Mesendoderm (in vitro differentiated cells): ENCODE measurements around the gene IFNGR1.

ENCODE experiments used
- DNase-seq: peaks from one replicate; pipeline ENCODE4 v3.0.0; 2013
- H2AK5ac ChIP-seq: 2 replicates; pipeline ENCODE4 v1.6.1; 2013; ENCODE audit warnings: low read length, inconsistent platforms
- H2BK120ac ChIP-seq: 2 replicates; pipeline ENCODE4 v1.6.1; 2013; ENCODE audit warnings: low read depth, mild to moderate bottlenecking, low read length, moderate library complexity, mixed read lengths
- H2BK15ac ChIP-seq: replicated peaks from 2 replicates; pipeline ENCODE4 v1.6.1; 2013; ENCODE audit warnings: low read depth, mild to moderate bottlenecking, moderate library complexity
- H2BK5ac ChIP-seq: 2 replicates; pipeline ENCODE4 v1.6.1; 2013; ENCODE audit warnings: low read length, inconsistent platforms
- H3K18ac ChIP-seq: 2 replicates; pipeline ENCODE4 v1.6.1; 2013; ENCODE audit warnings: mild to moderate bottlenecking, low read length, mixed read lengths
- H3K23ac ChIP-seq: one replicate; pipeline ENCODE4 v1.6.1; 2013; ENCODE audit warnings: low read length
- H3K27ac ChIP-seq: 2 replicates; pipeline ENCODE4 v1.5.1; 2013; ENCODE audit warnings: low read depth, mild to moderate bottlenecking, inconsistent platforms, low read length, moderate library complexity
- H3K27me3 ChIP-seq: 2 replicates; pipeline ENCODE4 v1.6.1; 2013; ENCODE audit warnings: low read length, control low read depth, mild to moderate bottlenecking, inconsistent platforms; ENCODE audit not compliant: insufficient read depth, poor library complexity
- H3K36me3 ChIP-seq: 2 replicates; pipeline ENCODE4 v1.6.1; 2013; ENCODE audit warnings: low read length, inconsistent platforms; ENCODE audit not compliant: control insufficient read depth, insufficient read depth
- H3K4ac ChIP-seq: one replicate; pipeline ENCODE4 v1.6.1; 2013; ENCODE audit warnings: low read depth, mild to moderate bottlenecking, low read length, moderate library complexity
- H3K4me1 ChIP-seq: 2 replicates; pipeline ENCODE4 v1.6.1; 2013; ENCODE audit warnings: low read depth, low read length, inconsistent platforms; ENCODE audit not compliant: control insufficient read depth
- H3K4me2 ChIP-seq: 2 replicates; pipeline ENCODE4 v1.6.1; 2013; ENCODE audit warnings: low read length
- H3K4me3 ChIP-seq: 2 replicates; pipeline ENCODE4 v1.5.1; 2013; ENCODE audit warnings: mild to moderate bottlenecking, low read length
- H3K56ac ChIP-seq: one replicate; pipeline ENCODE4 v1.6.1; 2013; ENCODE audit warnings: low read length
- H3K79me1 ChIP-seq: 2 replicates; pipeline ENCODE4 v1.6.1; 2013; ENCODE audit warnings: low read length, inconsistent platforms
- H3K79me2 ChIP-seq: 2 replicates; pipeline ENCODE4 v1.6.1; 2013; ENCODE audit warnings: mild to moderate bottlenecking, low read length; ENCODE audit not compliant: control insufficient read depth, insufficient read depth
- H3K9ac ChIP-seq: 2 replicates; pipeline ENCODE4 v1.6.1; 2013; ENCODE audit warnings: low read length, inconsistent platforms
- H4K5ac ChIP-seq: one replicate; pipeline ENCODE4 v1.6.1; 2013; ENCODE audit warnings: low read length
- H4K8ac ChIP-seq: one replicate; pipeline ENCODE4 v1.6.1; 2013; ENCODE audit warnings: low read depth, mild to moderate bottlenecking, control low read depth, low read length, moderate library complexity
- WGBS: extraction: QIAGEN DNeasy Blood & Tissue Kit; methylation state at CpG from one replicate; pipeline ENCODE4 v1.1.7; 2013; ENCODE audit warnings: low lambda C conversion rate, missing lambda C conversion rate; ENCODE audit not compliant: insufficient coverage; ENCODE audit errors: extremely low coverage; 5-methylcytosine and 5-hydroxymethylcytosine counted together

IFNGR1 gene

DNA sequence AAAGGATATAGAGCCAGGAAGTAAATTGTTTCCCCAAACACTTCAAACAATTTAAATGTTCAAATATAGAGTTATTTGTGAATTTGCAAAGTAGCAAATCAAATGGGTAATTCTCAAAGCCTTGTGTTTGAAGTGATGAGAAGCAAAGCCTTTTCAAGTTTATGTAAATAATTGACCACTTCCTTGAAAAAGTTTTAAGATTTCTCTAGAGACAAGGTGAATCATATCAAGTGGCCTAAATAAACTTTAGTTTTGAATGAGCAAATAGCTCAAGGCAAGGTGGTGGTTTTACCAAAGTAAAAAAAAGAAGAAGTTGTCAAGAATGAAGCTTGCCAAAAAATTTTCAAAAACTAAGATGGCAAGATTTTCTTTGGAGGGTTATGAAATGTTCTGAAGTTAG lies 42.6 kb upstream of the IFNGR1 start:
- Histone ChIP-seq H4K5ac (no peak overlapping the region), H3K4me1 (no peaks in the 10 kb centered on the region), H3K4ac (no peak overlapping the region), H3K18ac (no peak overlapping the region), H3K23ac (no peak overlapping the region), H3K4me2 (no peak overlapping the region), H4K8ac (no peak overlapping the region), H3K27ac (no peak overlapping the region), H3K4me3 (no peak overlapping the region), H3K56ac (no peak overlapping the region), H2BK120ac (no peak overlapping the region), H3K79me2 (no peaks in the 10 kb centered on the region), H2BK15ac (no peak overlapping the region), H2BK5ac (no peak overlapping the region), H3K79me1 (no peaks in the 10 kb centered on the region), H2AK5ac (no peak overlapping the region), H3K9ac (no peak overlapping the region), H3K27me3 (no peaks in the 10 kb centered on the region), H3K36me3 (no peaks in the 10 kb centered on the region)
- no peak for DNase-seq

DNA sequence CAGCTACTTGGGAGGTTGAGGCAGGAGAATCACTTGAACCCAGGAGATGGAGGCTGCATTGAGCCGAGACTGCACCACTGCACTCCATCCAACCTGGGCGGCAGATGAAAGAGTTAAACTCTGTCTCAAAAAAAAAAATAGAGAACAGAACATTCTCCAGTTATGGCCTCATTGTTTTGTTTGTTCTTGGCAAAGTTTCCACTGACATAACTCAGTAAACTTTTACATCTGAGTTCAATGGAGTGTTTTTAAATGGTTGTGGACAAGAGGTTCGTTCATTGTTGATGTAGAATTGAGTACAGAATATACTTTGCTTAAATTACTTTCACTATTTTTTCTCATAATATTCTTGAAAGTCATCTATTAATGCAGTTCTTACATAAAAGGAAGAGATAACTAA lies 42.2 kb upstream of the IFNGR1 start:
- Histone ChIP-seq H3K27me3 (no peaks in the 10 kb centered on the region), H3K23ac (no peak overlapping the region), H3K79me2 (no peaks in the 10 kb centered on the region), H3K27ac (no peak overlapping the region), H2AK5ac (no peak overlapping the region), H3K18ac (no peak overlapping the region), H3K79me1 (no peaks in the 10 kb centered on the region), H2BK15ac (no peak overlapping the region), H3K4me3 (no peak overlapping the region), H3K9ac (no peak overlapping the region), H2BK5ac (no peak overlapping the region), H3K4me2 (no peak overlapping the region), H3K4ac (no peak overlapping the region), H2BK120ac (no peak overlapping the region), H3K4me1 (no peaks in the 10 kb centered on the region), H4K5ac (no peak overlapping the region), H3K36me3 (no peaks in the 10 kb centered on the region), H4K8ac (no peak overlapping the region), H3K56ac (no peak overlapping the region)
- no CpG with 5 or more reads among the region's 3 CpGs for WGBS
- DNase-seq = no peak

DNA sequence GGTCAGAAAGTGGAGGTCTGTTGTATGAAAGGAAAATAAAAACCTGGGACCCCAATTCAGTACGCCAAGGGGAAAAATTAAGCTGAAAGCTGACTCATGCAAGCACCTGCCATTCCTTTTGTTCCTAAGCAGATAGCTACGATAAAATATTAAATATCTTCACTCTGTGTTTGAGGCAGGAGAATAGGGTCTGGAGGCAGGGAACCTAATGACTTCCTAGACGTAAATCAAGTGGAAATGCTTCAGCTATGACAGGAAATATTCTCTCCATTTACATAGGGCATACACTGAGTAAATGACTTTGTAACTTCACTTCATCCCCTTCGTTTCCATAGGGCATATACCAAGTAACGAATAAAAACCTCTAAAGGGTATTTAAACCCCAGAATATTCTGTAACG lies 41.0 kb upstream of the IFNGR1 start:
- Histone ChIP-seq H3K79me1 (no peaks in the 10 kb centered on the region), H2BK5ac (no peak overlapping the region), H3K4me1 (no peaks in the 10 kb centered on the region), H3K4me3 (no peak overlapping the region), H3K27me3 (no peaks in the 10 kb centered on the region), H2BK120ac (no peak overlapping the region), H3K36me3 (no peaks in the 10 kb centered on the region), H4K8ac (no peak overlapping the region), H2BK15ac (no peak overlapping the region), H3K27ac (no peak overlapping the region), H3K9ac (no peak overlapping the region), H3K4me2 (no peak overlapping the region), H4K5ac (no peak overlapping the region), H2AK5ac (no peak overlapping the region), H3K18ac (no peak overlapping the region), H3K79me2 (no peaks in the 10 kb centered on the region), H3K23ac (no peak overlapping the region), H3K4ac (no peak overlapping the region), H3K56ac (no peak overlapping the region)
- no CpG with 5 or more reads among the region's 6 CpGs for WGBS
- no peak for DNase-seq

DNA sequence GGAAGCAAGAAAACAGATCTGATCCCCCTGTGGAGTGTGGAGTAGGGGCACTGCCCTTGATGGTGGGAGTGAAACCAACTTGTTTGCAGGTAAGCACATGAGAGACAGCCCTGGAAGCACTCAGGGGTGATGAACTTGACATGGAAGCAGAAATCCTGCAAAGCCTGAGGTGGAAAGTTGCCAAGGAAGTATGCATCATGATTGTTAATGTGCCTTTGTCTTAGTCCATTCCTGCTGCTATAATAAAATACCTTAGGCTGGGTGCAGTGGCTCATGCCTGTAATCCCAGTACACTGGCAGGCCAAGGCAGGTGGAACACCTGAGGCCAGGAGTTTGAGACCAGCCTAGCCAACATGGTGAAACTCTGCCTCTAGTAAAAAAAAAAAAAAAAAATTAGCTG lies 40.2 kb upstream of the IFNGR1 start:
- Histone ChIP-seq H3K4ac (no peak overlapping the region), H4K8ac (no peak overlapping the region), H2BK15ac (no peak overlapping the region), H3K56ac (no peak overlapping the region), H3K36me3 (no peaks in the 10 kb centered on the region), H3K27ac (no peak overlapping the region), H3K9ac (no peak overlapping the region), H3K79me1 (no peaks in the 10 kb centered on the region), H3K23ac (no peak overlapping the region), H3K18ac (no peak overlapping the region), H3K27me3 (no peaks in the 10 kb centered on the region), H4K5ac (no peak overlapping the region), H3K79me2 (no peaks in the 10 kb centered on the region), H3K4me3 (no peak overlapping the region), H2BK5ac (no peak overlapping the region), H2BK120ac (no peak overlapping the region), H3K4me1 (no peaks in the 10 kb centered on the region), H2AK5ac (no peak overlapping the region), H3K4me2 (no peak overlapping the region)
- DNase-seq = no peak

DNA sequence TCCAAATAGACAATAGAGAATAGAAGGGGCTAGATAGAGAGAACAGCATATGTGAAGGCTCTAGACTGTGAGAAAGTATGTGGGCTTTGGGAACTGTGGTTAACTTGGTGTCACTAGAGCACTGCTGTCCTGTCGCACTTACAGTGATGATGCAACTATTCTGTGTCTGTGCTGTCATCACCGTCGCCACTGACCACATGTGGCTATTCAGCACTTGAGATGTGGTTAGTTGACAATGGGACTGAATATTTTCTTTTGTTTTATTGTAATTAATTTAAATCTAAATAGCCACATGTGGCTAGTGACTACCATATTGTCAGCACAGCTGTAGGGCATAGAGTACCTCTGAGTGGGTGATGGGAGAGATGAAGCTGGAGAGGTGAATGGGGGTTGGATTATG lies 39.0 kb upstream of the IFNGR1 start:
- Histone ChIP-seq H3K79me1 (no peaks in the 10 kb centered on the region), H3K27me3 (no peaks in the 10 kb centered on the region), H3K4me3 (no peak overlapping the region), H3K23ac (no peak overlapping the region), H3K79me2 (no peaks in the 10 kb centered on the region), H2BK15ac (no peak overlapping the region), H3K4me1 (no peaks in the 10 kb centered on the region), H3K36me3 (no peaks in the 10 kb centered on the region), H4K5ac (no peak overlapping the region), H3K27ac (no peak overlapping the region), H4K8ac (no peak overlapping the region), H3K4me2 (no peak overlapping the region), H2BK120ac (no peak overlapping the region), H2AK5ac (no peak overlapping the region), H3K18ac (no peak overlapping the region), H3K4ac (no peak overlapping the region), H3K56ac (no peak overlapping the region), H3K9ac (no peak overlapping the region), H2BK5ac (no peak overlapping the region)
- no CpG with 5 or more reads among the region's 3 CpGs for WGBS
- DNase-seq = no peak

DNA sequence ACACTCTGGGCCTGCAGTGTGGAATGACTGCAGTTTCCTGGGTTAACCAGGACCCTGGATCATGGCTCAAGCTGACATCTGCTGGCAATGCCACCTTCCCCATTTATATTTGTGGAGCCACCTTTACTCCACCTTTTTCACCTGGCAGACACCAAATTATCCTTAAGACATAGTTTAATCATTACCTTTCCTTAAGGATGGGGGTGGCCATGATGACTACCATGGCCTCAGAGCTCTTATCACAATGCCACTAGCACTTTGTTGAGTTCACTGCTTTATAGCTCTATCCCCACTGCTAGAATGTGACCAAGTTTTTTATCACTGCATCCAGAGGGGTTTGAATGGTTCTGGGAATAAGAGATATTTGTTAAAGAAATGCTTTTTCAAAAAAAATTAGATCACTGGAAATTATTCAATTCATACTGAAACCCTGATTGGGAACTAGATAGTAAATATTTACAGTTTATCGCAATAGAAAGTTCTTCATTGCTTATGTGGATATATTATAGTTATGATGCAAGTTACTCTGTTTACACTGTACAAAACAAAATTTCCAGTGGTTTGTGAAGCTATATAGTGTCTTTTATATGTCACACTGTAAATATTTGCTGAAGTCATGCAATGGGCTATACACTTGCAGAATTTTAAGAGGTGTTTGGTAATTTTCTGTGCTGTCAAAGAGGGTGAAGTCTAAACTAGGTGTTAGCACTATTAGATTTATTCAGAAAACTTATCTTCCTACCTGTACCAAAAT lies 37.3 kb upstream of the IFNGR1 start:
- H2BK120ac ChIP-seq = no peak overlapping the region
- H3K4me3 ChIP-seq = no peak overlapping the region
- no peaks in the 10 kb centered on the region for H3K4me1 ChIP-seq
- WGBS = no CpG with 5 or more reads among the region's 1 CpG
- no peak overlapping the region for H4K8ac ChIP-seq
- no peaks in the 10 kb centered on the region for H3K36me3 ChIP-seq
- H3K79me2 ChIP-seq = no peaks in the 10 kb centered on the region
- no peak overlapping the region for H2AK5ac ChIP-seq
- H3K79me1 ChIP-seq = no peaks in the 10 kb centered on the region
- no peak overlapping the region for H3K9ac ChIP-seq
- H4K5ac ChIP-seq = no peak overlapping the region
- H3K4ac ChIP-seq = no peak overlapping the region
- no peak overlapping the region for H2BK15ac ChIP-seq
- H3K27me3 ChIP-seq = no peaks in the 10 kb centered on the region
- no peak overlapping the region for H3K18ac ChIP-seq
- H3K27ac ChIP-seq = no peak overlapping the region
- no peak overlapping the region for H3K4me2 ChIP-seq
- no peak overlapping the region for H2BK5ac ChIP-seq
- DNase-seq = no peak
- no peak overlapping the region for H3K23ac ChIP-seq
- H3K56ac ChIP-seq = no peak overlapping the region
